Measurements from ENCODE around the gene ATP6V0D1.
"Not testable (repeated sequence)": the region's sequence is repeated elsewhere in the genome, so short reads cannot be mapped to it uniquely, and the experiment has no call there.

ATP6V0D1 gene

GRCh38 chr16:67499106-67499505 lies 18.1 kb upstream of the ATP6V0D1 start:
- DNase-seq = no peak

DNA sequence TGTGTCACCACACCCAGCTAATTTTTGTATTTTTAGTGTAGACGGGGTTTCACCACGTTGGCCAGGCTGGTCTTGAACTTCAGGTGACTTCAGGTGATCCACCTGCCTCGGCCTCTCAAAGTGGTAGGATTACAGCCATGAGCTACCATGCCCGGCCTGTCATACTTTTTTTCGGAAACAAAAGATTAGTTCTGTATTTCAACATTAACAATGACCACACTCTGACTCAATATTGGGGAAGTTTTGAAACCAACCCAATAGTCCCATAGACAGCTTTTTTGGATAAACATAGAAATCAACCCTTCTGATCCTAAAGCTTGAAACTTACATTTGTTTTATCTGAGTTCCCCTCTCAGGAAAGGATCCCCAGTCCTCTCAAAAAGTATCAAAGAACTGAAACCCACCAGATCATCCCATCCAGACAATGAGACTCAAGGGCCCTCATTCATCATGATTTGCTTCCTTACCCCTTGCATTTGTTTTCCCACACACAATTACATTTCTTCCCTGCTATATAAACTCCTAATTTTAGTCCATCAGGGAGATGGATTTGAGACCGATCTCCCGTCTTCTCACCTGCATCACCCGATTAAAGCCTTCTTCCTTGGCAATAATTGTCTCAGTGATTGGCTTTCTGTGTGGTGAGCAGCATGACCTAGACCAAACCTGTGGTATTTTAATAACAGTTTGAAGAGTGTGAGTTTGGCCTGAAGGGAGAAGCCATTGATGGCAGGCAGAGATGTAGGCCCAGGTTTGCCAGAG lies 9.6 kb upstream of the ATP6V0D1 start:
- no peak for DNase-seq

- no peak for DNase-seq
These were observed 8.6 kb upstream of the ATP6V0D1 start for GRCh38 chr16:67489401-67490083.

DNA sequence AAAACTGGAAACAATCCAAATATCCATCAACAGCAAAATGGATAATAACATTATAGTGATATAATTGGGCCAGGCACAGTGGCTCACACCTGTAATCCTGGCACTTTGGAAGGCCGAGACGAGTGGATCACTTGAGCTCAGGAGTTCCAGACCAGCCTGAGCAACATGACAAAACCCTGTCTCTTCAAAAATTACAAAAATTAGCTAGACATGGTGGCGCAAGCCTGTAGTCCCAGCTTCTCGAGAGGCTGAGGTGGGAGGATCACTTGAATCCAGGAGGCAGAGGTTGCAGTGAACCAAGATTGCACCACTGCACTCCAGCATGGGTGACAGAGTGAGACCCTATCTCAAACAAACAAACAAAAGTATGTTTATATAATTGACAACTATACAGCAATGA lies 6.6 kb upstream of the ATP6V0D1 start:
- DNase-seq = not testable (repeated sequence)

GRCh38 chr16:67486805-67487204 lies 5.8 kb upstream of the ATP6V0D1 start:
- no peak for DNase-seq

- DNase-seq = no peak
These were observed 3.0 kb upstream of the ATP6V0D1 start for GRCh38 chr16:67483731-67484525.

DNA sequence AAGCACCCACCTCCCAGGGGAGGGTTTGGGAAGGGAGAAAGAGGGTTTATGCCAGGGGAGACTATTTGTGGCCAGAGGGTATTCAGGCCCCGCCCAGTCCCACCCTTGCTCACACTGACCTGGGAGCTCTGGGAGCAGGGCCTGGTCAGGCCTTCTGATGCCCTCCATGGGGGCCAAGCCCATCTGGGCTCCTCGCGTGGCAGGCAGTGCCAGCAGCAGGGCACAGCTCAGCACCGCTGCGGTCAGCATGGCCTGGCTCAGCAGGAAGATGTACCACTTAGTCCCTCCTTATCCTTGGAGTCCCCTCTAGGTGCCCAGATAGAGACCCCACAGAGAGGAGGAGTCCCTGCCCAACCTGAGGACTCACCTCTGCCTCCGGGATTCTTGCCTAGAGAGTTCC lies 2.2 kb upstream of the ATP6V0D1 start, which contains the start of gene AGRP:
AGRP (minus strand) TSS at position 398 of the 400 bp plus-strand sequence; CDS start at position 249, 149 bp downstream.
- DNase-seq = no peak

- DNase-seq = peak; percentile 14
These were observed 1.4 kb upstream of the ATP6V0D1 start for GRCh38 chr16:67482233-67482924.

GRCh38 chr16:67481561-67482232 lies 740 bp upstream of the ATP6V0D1 start:
- peak; percentile 53 for DNase-seq

DNA sequence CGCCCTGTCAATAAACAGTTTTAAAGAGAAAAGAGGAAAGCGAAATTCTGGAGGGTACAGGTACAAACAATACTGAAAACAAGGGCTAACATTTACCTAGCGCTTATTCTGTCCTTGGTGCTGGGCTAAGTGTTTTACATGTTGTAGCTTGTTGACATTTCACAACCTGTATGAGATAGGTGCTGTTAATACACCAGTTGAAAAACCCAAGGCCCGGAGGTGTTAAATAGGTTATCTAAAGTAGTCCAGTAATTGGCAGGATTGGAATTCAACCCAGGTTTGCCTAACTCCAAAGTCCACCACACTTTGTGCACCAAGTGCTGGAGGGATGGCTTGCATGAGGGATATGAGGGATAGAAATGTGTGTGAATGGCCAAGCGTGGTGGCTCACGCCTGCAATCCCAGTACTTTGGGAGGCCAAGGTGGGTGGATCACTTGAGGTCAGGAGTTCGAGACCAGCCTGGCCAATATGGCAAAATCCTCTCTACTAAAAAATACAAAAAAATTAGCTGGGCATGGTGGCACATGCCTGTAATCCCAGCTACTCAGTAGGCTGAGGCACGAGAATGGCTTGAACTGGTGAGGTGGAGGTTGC lies 2.9 kb downstream of the ATP6V0D1 start:
- DNase-seq = no peak

DNA sequence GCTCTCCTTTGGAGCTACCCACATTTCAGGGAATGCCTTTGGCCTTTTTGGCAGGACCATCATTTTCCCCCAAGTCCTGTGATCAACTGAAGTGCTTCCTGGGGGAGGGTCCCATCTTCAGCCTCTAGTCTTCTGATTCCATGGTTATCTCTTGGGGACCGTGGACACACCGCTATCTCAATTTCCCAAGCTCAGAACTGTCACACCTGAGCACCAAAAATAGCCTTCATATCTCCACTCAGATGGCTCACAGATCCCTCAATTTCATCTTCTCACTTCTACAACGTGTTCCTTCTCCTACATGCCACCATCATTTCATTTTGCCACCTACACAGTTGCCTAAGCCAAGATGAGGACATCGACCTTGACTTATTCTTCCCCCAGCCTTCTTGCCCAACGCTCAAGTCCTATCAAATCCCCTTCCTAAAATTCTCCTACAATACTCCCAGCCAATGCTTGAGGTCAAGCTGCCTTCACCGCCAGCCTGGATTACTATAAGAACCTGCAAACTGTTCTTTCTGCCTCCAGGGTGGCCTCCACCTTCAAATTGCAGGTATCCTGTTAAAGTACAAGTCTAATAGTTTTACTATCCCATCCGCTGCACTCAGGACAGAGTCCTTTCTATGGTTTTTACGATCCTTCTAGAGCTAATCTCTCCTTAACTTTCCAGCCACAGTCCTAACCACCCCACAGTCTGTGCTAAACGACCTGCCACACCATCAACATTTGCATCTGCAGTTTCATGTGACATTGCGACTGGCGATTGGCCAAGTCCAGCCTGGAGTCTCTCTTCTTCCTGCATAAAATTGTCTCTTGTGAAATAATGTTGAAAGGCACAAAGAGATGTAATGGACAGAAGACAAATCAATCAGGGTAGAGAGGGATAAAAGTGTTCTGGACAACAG lies 6.2 kb downstream of the ATP6V0D1 start:
- DNase-seq = no peak

- DNase-seq = no peak
These were observed 9.1 kb downstream of the ATP6V0D1 start for GRCh38 chr16:67471758-67472384.

GRCh38 chr16:67470359-67470758 lies 10.6 kb downstream of the ATP6V0D1 start:
- DNase-seq = no peak

- no peak for DNase-seq
These were observed 12.2 kb downstream of the ATP6V0D1 start for GRCh38 chr16:67468731-67469130.

- DNase-seq = no peak
These were observed 14.4 kb downstream of the ATP6V0D1 start for GRCh38 chr16:67466581-67466980.

- no peak for DNase-seq
These were observed 16.4 kb downstream of the ATP6V0D1 start for GRCh38 chr16:67464565-67464964.

- DNase-seq = no peak
These were observed 17.3 kb downstream of the ATP6V0D1 start for GRCh38 chr16:67463691-67464090.

- no peak for DNase-seq
These were observed 17.9 kb downstream of the ATP6V0D1 start for GRCh38 chr16:67463059-67463458.

DNA sequence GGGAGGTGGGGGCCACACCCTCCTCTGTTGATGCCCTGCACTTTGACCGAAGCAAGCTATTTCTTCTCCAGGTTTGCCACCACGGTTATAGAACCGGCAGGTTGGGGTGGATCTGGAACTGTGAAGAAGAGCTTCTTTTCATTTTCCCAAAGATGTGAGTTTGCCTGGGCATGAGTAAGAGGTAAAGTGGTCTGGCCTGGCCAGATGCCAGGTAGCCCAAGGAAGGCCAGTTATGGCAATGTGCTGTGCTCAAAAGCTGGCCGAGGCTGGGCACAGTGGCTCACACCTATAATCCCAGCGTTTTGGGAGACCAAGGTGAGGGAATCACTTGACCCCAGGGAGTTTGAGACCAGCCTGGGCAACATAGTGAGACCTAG lies 18.7 kb downstream of the ATP6V0D1 start:
- DNase-seq = no peak

- no peak for DNase-seq
These were observed 19.2 kb downstream of the ATP6V0D1 start for GRCh38 chr16:67461600-67462278.

Data from CD4-positive, alpha-beta T cell treated with Interleukin-10 for 1 hour (primary cell).